SU-DHL-6 (cell line): Measurements from ENCODE around the gene MMP19.
A peak's percentile ranks its signal among the peaks of the same experiment; 100 is the strongest.

Source experiments
- H2AFZ ChIP-seq: fragments of 200-600 bp; sonication (generic); 2 replicates; pipeline ENCODE4 v1.6.1; 2014; ENCODE audit warnings: low read depth, mild to moderate bottlenecking, moderate library complexity, mixed read lengths, antibody characterized with exemption, low read length; ENCODE audit not compliant: severe bottlenecking
- H3F3A ChIP-seq: fragments of 200-600 bp; shearing (Covaris generic); 2 replicates; pipeline ENCODE4 v1.6.0; 2016; ENCODE audit warnings: antibody characterized with exemption, mild to moderate bottlenecking; ENCODE audit not compliant: insufficient read depth
- H3K27ac ChIP-seq: fragments of 200-600 bp; sonication (generic); 2 replicates; pipeline ENCODE4 v1.5.1; 2016; ENCODE audit warnings: low read depth, mild to moderate bottlenecking, low read length, moderate library complexity, mixed read lengths
- H3K27me3 ChIP-seq: fragments of 200-600 bp; sonication (generic), shearing (Covaris generic); 2 replicates; pipeline ENCODE4 v1.6.0; 2014; ENCODE audit warnings: mild to moderate bottlenecking, low read length
- H3K36me3 ChIP-seq: fragments of 200-600 bp; sonication (generic); 2 replicates; pipeline ENCODE4 v1.6.1; 2014; ENCODE audit warnings: mild to moderate bottlenecking, low read length, mixed read lengths
- H3K4me2 ChIP-seq: fragments of 300-600, 200-600 bp; shearing (Covaris generic), sonication (generic); 2 replicates; pipeline ENCODE4 v1.6.0; 2014; ENCODE audit warnings: low read length, low read depth, mild to moderate bottlenecking; ENCODE audit not compliant: poor library complexity, severe bottlenecking
- H3K4me3 ChIP-seq: fragments of 200-600 bp; sonication (generic); 2 replicates; pipeline ENCODE4 v1.5.1; 2014; ENCODE audit warnings: antibody characterized with exemption, low read length, mild to moderate bottlenecking, mixed read lengths; ENCODE audit not compliant: insufficient read depth, poor library complexity, severe bottlenecking
- H3K79me2 ChIP-seq: fragments of 200-600 bp; sonication (generic); 2 replicates; pipeline ENCODE4 v1.6.1; 2014; ENCODE audit warnings: mild to moderate bottlenecking, low read length, moderate library complexity; ENCODE audit not compliant: insufficient read depth
- H3K9ac ChIP-seq: fragments of 200-600 bp; sonication (generic); 2 replicates; pipeline ENCODE4 v1.7.0; 2014; ENCODE audit warnings: mild to moderate bottlenecking, low read length
- H3K9me2 ChIP-seq: fragments of 200-600 bp; sonication (generic); replicated peaks from 2 replicates; pipeline ENCODE4 v1.6.1; 2014; ENCODE audit warnings: low read length; ENCODE audit not compliant: insufficient read depth
- H3K9me3 ChIP-seq: fragments of 200-600 bp; sonication (generic); 2 replicates; pipeline ENCODE4 v1.6.1; 2014; ENCODE audit warnings: low read length, mixed read lengths; ENCODE audit not compliant: insufficient read depth
- H4K20me1 ChIP-seq: fragments of 200-600 bp; sonication (generic); 2 replicates; pipeline ENCODE4 v1.6.1; 2014; ENCODE audit warnings: low read depth, mild to moderate bottlenecking, antibody characterized with exemption, low read length, moderate library complexity, mixed read lengths
- CTCF ChIP-seq: fragments of 200-600 bp; sonication (generic); IDR thresholded peaks from one replicate; pipeline ENCODE4 v1.5.1; 2017; ENCODE audit warnings: antibody characterized with exemption, mild to moderate bottlenecking, low read length, moderate library complexity; ENCODE audit not compliant: insufficient read depth, poor library complexity, severe bottlenecking
- EZH2phosphoT487 ChIP-seq: fragments of 200-600 bp; sonication (generic), shearing (Covaris generic); conservative IDR thresholded peaks from 2 replicates; pipeline ENCODE4 v1.6.1; 2018; ENCODE audit warnings: mild to moderate bottlenecking, antibody characterized with exemption, low read length, moderate library complexity, mixed read lengths

Gene MMP19

GRCh38 chr12:55818140-55818728 is 24.5 kb downstream of the MMP19 start:
- Histone ChIP-seq H4K20me1 (peaks cover 4% of the 10 kb centered on the region; the same call in 1 of the 2 replicates), H3K27ac (peak overlapping the region; percentile 70), H3K27me3 (no peaks in the 10 kb centered on the region), H3F3A (peaks cover 25% of the 10 kb centered on the region), H3K4me2 (peak overlapping the region; percentile 69), H3K4me3 (peak overlapping the region; percentile 91), H3K36me3 (peaks cover 18% of the 10 kb centered on the region; the same call in 1 of the 2 replicates), H3K79me2 (peaks cover 58% of the 10 kb centered on the region), H2AFZ (peak overlapping the region; percentile 65), H3K9me3 (no peaks in the 10 kb centered on the region), H3K9me2 (no peaks in the 10 kb centered on the region), H3K9ac (peak overlapping the region; percentile 71)
- TF ChIP-seq CTCF (no peak), EZH2phosphoT487 (no peak)

DNA sequence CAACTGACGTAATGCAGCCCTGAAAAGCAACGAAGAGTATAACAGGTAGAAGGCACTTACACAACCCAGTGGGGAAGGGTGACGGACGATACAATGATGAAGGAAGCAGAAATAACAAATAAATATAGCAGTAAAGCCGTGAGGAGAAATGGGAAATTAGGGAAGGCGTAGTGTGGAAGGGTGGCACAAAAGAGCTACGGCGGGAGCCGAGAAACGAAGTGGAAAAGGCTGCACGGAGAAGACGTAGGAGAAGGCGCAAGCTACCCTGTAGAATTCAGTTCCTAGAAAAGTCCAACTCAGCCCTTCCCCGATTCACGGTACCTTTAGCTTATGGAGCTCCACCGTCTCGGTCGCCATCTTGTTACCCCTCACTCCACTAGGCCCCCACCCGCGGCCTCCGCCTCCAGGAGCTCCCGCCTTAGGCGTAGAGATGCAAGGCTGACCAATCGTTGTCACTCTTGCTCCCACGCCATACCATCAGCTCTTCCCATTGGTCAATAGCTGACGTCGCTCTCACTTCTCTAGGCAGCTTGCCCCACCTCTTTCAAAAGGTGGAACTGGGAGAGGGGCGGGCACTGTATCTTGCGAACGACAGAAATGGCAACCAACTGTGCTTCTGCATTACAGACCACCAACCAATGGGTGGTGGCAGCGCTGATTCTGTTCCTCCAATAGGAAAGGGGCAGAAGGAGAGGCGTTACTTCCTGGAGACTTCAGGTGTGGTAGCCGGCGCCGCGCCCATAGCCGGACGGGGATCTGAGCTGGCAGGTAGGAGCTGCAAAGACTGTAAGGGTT is 25.2 kb downstream of the MMP19 start, which contains the start of the genes ORMDL2 and SARNP:
TSS of gene ORMDL2 (plus strand) at position 697 of the 795 bp plus-strand sequence. CDS start 959 bp downstream, outside the sequence.
TSS of gene SARNP (minus strand) at position 380 of the 795 bp plus-strand sequence. CDS start at position 357, 23 bp downstream.
- TF ChIP-seq CTCF: no peak
- no peak for TF ChIP-seq EZH2phosphoT487
- peaks cover 18% of the 10 kb centered on the region for H3F3A ChIP-seq
- H3K4me2 ChIP-seq: peak within 1 kb of the TSS; percentile 95
- H3K9me3 ChIP-seq: no peaks in the 10 kb centered on the region
- H3K27ac ChIP-seq: peak within 1 kb of the TSS; percentile 70
- H3K4me3 ChIP-seq: peak within 1 kb of the TSS; percentile 91
- H3K79me2 ChIP-seq: peaks cover 65% of the 10 kb centered on the region
- H3K9ac ChIP-seq: peak within 1 kb of the TSS; percentile 83
- H4K20me1 ChIP-seq: peaks cover 4% of the 10 kb centered on the region; the same call in 1 of the 2 replicates
- H3K9me2 ChIP-seq: no peaks in the 10 kb centered on the region
- peak within 1 kb of the TSS; percentile 65 for H2AFZ ChIP-seq
- H3K36me3 ChIP-seq: peaks cover 12% of the 10 kb centered on the region; the same call in 1 of the 2 replicates
- no peaks in the 10 kb centered on the region for H3K27me3 ChIP-seq

DNA sequence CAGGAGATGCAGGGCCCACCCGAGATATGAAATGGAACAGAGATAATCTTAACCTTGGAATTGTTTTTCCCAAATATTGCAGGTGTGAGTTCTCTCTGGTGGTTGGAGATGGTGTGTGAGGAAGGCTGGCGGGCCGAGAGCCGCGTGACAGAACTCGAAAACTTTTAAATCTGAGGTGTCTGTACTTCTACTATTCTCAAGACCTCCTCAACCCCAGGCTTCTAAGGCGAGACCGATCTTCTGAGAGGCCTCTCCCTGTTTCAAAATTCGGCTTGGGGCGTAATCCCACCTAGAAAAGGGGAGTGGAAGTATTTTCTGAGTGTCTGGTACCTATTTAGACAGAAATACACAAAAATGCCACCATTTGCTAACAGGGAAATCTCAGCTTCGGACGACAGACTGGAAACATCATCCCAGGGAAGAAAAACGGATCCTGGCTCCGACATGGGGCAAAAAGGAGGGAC is 25.8 kb downstream of the MMP19 start:
- no peaks in the 10 kb centered on the region for H3K9me2 ChIP-seq
- peak overlapping the region; percentile 80 for H3K4me3 ChIP-seq
- H3F3A ChIP-seq: peaks cover 13% of the 10 kb centered on the region; the same call in 1 of the 2 replicates
- H3K27me3 ChIP-seq: no peaks in the 10 kb centered on the region
- H3K36me3 ChIP-seq: 0 out of 2 replicates have a peak, but pooled peaks cover 8% of the 10 kb centered on the region
- peak overlapping the region; percentile 95 for H3K4me2 ChIP-seq
- H2AFZ ChIP-seq: peak overlapping the region; percentile 64
- H3K27ac ChIP-seq: peak overlapping the region; percentile 62
- peaks cover 71% of the 10 kb centered on the region for H3K79me2 ChIP-seq
- no peak for TF ChIP-seq EZH2phosphoT487
- no peak for TF ChIP-seq CTCF
- H4K20me1 ChIP-seq: peaks cover 4% of the 10 kb centered on the region; the same call in 1 of the 2 replicates
- no peaks in the 10 kb centered on the region for H3K9me3 ChIP-seq
- peak overlapping the region; percentile 83 for H3K9ac ChIP-seq
